ENCODE measurements around the gene MC1R.

MC1R gene

DNA sequence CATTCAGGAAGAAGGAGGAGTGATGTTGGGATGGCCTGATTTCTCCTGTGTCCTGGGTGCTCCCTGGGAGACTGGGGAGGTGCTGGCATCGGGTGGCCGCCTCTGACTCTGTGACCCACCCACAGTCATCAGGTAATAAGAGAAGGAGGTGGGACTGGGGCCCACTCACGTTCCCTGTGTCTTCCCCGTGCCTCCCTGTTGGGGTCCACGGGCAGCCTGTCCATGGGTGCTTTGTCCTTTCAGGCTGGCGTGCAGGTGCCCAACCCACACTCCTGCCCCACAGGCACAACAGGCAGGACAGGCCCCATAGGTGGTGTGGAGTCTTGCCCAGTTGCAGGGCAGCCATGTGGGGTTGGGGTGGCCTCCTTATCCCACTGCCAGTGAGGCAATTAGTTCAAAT is 33.9 kb downstream of the MC1R start:
- H3K79me2 ChIP-seq, result no peaks in the 10 kb centered on the region
- no peaks in the 10 kb centered on the region for H3K9me3 ChIP-seq (ENCODE audit: control insufficient read depth, low read length)
- TF ChIP-seq, protein P1, sequence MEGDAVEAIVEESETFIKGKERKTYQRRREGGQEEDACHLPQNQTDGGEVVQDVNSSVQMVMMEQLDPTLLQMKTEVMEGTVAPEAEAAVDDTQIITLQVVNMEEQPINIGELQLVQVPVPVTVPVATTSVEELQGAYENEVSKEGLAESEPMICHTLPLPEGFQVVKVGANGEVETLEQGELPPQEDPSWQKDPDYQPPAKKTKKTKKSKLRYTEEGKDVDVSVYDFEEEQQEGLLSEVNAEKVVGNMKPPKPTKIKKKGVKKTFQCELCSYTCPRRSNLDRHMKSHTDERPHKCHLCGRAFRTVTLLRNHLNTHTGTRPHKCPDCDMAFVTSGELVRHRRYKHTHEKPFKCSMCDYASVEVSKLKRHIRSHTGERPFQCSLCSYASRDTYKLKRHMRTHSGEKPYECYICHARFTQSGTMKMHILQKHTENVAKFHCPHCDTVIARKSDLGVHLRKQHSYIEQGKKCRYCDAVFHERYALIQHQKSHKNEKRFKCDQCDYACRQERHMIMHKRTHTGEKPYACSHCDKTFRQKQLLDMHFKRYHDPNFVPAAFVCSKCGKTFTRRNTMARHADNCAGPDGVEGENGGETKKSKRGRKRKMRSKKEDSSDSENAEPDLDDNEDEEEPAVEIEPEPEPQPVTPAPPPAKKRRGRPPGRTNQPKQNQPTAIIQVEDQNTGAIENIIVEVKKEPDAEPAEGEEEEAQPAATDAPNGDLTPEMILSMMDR (IDR thresholded peaks at IDR 0.05), result no peak
- H3K9ac ChIP-seq, result no peak overlapping the region
- H2AFZ ChIP-seq, result no peak overlapping the region
- no peaks in the 10 kb centered on the region for H3K4me1 ChIP-seq
- H3K36me3 ChIP-seq (ENCODE audit: control insufficient read depth, insufficient read depth, low read length), result no peaks in the 10 kb centered on the region
- H3K4me2 ChIP-seq (ENCODE audit: low read length), result no peak overlapping the region
- H3K27ac ChIP-seq, result no peak overlapping the region
- no peak overlapping the region for H3K4me3 ChIP-seq (ENCODE audit: low read depth, low read length)
- no peaks in the 10 kb centered on the region for H3K27me3 ChIP-seq (ENCODE audit: control insufficient read depth, insufficient read depth, low read length)

DNA sequence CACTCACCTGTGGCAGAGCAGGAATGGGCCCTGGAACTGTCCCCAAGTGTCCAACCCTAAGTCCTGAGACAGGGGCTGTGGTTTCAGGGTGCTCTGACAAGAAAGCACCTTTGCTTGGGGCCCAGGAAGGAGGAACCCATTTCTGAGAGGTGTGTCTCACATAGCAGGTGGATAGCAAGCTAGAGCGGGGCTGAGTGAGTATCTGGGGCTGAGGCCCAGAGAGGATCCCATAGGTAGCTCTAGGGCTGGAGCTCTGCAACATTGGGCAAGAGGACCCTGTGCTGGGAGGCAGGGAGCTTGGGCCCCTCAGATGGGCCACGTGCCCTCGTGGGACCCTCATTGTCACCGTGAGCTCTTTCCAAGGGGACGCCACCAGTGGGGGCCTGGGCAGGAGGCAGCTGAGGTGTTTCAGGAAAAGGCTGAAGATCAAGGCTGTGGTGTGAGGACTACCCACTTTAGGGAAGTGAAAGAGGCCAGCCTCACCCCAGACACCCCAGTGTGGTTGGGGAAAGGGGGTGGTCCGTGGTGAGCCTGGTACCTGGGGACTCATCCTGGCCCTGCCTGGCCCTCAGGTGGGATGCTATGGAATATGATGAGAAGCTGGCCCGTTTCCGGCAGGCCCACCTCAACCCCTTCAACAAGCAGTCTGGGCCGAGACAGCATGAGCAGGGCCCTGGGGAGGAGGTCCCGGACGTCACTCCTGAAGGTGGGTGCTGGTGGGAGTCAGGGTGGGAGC is 35.2 kb downstream of the MC1R start:
- H3K4me1 ChIP-seq, result no peaks in the 10 kb centered on the region
- no peak overlapping the region for H3K27ac ChIP-seq
- H3K9ac ChIP-seq, result no peak overlapping the region
- no peak overlapping the region for H3K4me2 ChIP-seq (ENCODE audit: low read length)
- H3K36me3 ChIP-seq (ENCODE audit: control insufficient read depth, insufficient read depth, low read length), result no peaks in the 10 kb centered on the region
- TF ChIP-seq, protein P1 (IDR thresholded peaks at IDR 0.05), result no peak
- H3K4me3 ChIP-seq (ENCODE audit: low read depth, low read length), result no peak overlapping the region
- H3K9me3 ChIP-seq (ENCODE audit: control insufficient read depth, low read length), result no peaks in the 10 kb centered on the region
- H2AFZ ChIP-seq, result no peak overlapping the region
- no peaks in the 10 kb centered on the region for H3K27me3 ChIP-seq (ENCODE audit: control insufficient read depth, insufficient read depth, low read length)
- H3K79me2 ChIP-seq, result no peaks in the 10 kb centered on the region

DNA sequence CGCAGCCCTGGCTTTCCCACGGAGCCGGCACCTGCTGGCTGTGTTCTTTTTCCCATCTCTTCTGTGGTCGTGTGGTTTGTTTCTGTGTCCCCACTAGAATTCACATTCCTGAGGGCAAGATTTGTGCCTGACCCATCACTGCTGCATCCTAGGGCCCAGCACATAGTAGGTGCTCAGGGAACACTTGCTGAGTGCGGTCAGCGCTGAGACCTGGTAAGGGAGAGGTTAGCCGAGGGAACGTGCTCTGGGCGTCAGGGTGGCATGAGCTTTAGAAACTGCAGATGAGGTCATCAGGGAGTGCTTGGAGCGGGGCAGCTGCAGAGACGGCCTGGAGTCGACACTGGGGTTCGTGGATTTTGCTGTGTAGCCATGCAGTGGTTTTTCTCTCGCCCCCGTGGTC is 35.8 kb downstream of the MC1R start:
- Histone ChIP-seq H3K9me3 (ENCODE audit: control insufficient read depth, low read length) (no peaks in the 10 kb centered on the region), H3K4me1 (no peaks in the 10 kb centered on the region), H3K36me3 (ENCODE audit: control insufficient read depth, insufficient read depth, low read length) (no peaks in the 10 kb centered on the region), H3K4me3 (ENCODE audit: low read depth, low read length) (no peak overlapping the region), H3K27me3 (ENCODE audit: control insufficient read depth, insufficient read depth, low read length) (no peaks in the 10 kb centered on the region), H2AFZ (no peak overlapping the region), H3K27ac (no peak overlapping the region), H3K9ac (no peak overlapping the region), H3K4me2 (ENCODE audit: low read length) (no peak overlapping the region), H3K79me2 (no peaks in the 10 kb centered on the region)
- TF ChIP-seq, protein P1 (IDR thresholded peaks at IDR 0.05), result no peak

DNA sequence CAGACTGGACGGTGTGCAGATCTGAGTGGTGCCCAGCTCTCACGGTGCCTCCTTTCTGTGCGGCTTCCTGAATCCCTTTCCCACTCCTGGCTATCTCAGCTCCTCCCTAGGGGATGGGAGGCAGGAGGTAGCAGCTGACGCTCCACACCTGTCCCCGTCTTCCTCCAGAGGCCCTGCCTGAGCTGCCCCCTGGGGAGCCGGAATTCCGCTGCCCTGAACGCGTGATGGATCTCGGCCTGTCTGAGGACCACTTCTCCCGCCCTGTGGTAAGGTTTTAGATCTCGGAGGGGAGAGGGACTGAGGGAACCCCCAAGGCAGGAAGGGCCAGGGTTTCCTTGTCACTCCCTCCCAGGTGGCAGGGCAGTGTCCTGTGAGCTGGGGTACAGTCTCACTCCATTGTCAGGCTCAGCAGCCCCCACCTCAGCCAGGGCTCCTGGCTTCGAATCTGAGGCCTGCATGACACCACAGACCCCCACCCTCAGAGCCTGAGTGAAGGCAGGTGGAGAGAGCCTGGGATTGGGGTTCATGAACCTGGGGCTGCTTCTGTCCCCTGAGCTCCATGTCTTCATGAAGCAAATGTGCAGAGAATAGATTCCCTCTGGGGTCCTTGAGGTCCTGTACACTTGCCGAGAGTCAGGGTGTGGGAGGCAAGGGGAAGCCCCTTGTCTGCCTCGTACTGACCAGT is 36.5 kb downstream of the MC1R start:
- no peaks in the 10 kb centered on the region for H3K36me3 ChIP-seq (ENCODE audit: control insufficient read depth, insufficient read depth, low read length)
- no peaks in the 10 kb centered on the region for H3K79me2 ChIP-seq
- H2AFZ ChIP-seq, result no peak overlapping the region
- no peaks in the 10 kb centered on the region for H3K27me3 ChIP-seq (ENCODE audit: control insufficient read depth, insufficient read depth, low read length)
- no peak overlapping the region for H3K4me2 ChIP-seq (ENCODE audit: low read length)
- no peak overlapping the region for H3K9ac ChIP-seq
- no peaks in the 10 kb centered on the region for H3K9me3 ChIP-seq (ENCODE audit: control insufficient read depth, low read length)
- TF ChIP-seq, protein P1 (IDR thresholded peaks at IDR 0.05), result no peak
- no peak overlapping the region for H3K27ac ChIP-seq
- H3K4me3 ChIP-seq (ENCODE audit: low read depth, low read length), result no peak overlapping the region
- no peaks in the 10 kb centered on the region for H3K4me1 ChIP-seq
